HFF-Myc (cell line): ENCODE results near the gene KCP.
"Not testable (repeated sequence)": the region's sequence is repeated elsewhere in the genome, so short reads cannot be mapped to it uniquely, and the experiment has no call there.

Source experiments
- DNase-seq: peaks from one replicate; pipeline ENCODE4 v3.0.0-alpha.2; 2011; ENCODE audit warnings: low read depth; ENCODE audit errors: extremely low read depth
- H3K4me3 ChIP-seq: replicated peaks from 2 replicates; pipeline ENCODE4 v1.5.1; 2011; ENCODE audit warnings: low read depth, mild to moderate bottlenecking, control low read depth, low read length
- CTCF ChIP-seq: IDR thresholded peaks from 2 replicates; pipeline ENCODE4 v1.5.1; 2012; ENCODE audit warnings: mild to moderate bottlenecking, low read depth, low read length, control low read depth; ENCODE audit errors: missing control alignments

KCP gene

GRCh38 chr7:128944487-128945236 is 34.2 kb upstream of the KCP start:
- no peak overlapping the region for H3K4me3 ChIP-seq
- TF ChIP-seq CTCF, result no peak
- no peak for DNase-seq

GRCh38 chr7:128943251-128943650 is 32.7 kb upstream of the KCP start:
- not testable (repeated sequence) for H3K4me3 ChIP-seq, DNase-seq

GRCh38 chr7:128941946-128942526 is 31.5 kb upstream of the KCP start:
- no peak overlapping the region for H3K4me3 ChIP-seq
- no peak for TF ChIP-seq CTCF
- no peak for DNase-seq

GRCh38 chr7:128941323-128941890 is 30.9 kb upstream of the KCP start:
- TF ChIP-seq CTCF, result no peak
- DNase-seq, result no peak
- no peak overlapping the region for H3K4me3 ChIP-seq

- H3K4me3 ChIP-seq, result no peak overlapping the region
- no peak for DNase-seq
- no peak for TF ChIP-seq CTCF
These were observed 30.2 kb upstream of the KCP start for GRCh38 chr7:128940494-128941322.

- no peak overlapping the region for H3K4me3 ChIP-seq
- no peak for DNase-seq
- TF ChIP-seq CTCF, result no peak
These were observed 29.4 kb upstream of the KCP start for GRCh38 chr7:128939861-128940410.
